Stomach (tissue), 4 donors: ENCODE measurements around the gene PPHLN1.

Experiments
- EP300 ChIP-seq: sonication (generic); formaldehyde crosslinking; IDR thresholded peaks from one replicate; pipeline ENCODE4 v1.6.1; 2017; ENCODE audit warnings: antibody characterized with exemption
- POLR2A ChIP-seq, 4 donors: fragments of 450-650 bp; IDR thresholded peaks; one replicate each; pipeline ENCODE4 v1.6.1; 2016; ENCODE audit warnings: antibody characterized with exemption in 4 of 4, control low read depth in 2 of 4, mild to moderate bottlenecking in 1 of 4, moderate library complexity in 1 of 4
- POLR2AphosphoS5 ChIP-seq, 3 donors: sonication (generic); formaldehyde crosslinking; IDR thresholded peaks; one replicate each; pipeline ENCODE4 v1.6.1; 2016; ENCODE audit warnings: antibody characterized with exemption in 3 of 3
- TF ChIP-seq, protein P1 (sequence below), 7 experiments: fragments of 450-650 bp in 4 of 7; fragments of 200-600 bp in 3 of 7; sonication (generic) in 3 of 7; IDR thresholded peaks; one replicate each; pipeline ENCODE4 v1.5.1; 2016 to 2019; ENCODE audit warnings: antibody characterized with exemption in 7 of 7, control low read depth in 2 of 7, mild to moderate bottlenecking in 1 of 7

DNA sequence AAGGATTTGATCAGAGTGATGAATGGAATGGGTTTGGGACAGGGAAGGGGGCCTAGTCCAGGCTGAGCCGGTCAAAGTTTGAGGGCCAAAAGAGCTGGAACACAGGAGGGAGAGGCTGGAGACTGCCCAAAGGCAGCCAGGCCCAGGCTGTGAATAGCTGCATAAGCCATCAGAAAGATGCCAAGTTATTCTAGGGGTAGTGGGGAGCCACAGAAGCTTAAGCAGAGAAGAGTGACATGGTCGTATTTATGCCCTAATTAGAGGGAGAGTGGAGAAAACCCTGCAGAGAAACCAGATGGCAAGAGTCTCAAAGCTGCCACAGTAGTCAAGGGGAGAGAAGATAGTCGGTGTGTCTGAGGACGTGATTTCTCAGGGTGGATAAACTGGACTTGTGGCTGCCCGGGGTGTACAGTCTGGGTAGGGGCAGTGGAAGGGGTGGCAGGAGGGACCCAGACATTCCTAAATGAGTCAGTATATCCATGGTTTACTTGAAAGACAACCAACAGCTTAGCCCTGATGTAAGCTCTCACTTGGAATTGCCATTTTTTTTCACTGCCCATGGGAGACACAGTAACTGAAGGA, 164.4 kb downstream of the PPHLN1 start:
- TF ChIP-seq, protein P1, sequence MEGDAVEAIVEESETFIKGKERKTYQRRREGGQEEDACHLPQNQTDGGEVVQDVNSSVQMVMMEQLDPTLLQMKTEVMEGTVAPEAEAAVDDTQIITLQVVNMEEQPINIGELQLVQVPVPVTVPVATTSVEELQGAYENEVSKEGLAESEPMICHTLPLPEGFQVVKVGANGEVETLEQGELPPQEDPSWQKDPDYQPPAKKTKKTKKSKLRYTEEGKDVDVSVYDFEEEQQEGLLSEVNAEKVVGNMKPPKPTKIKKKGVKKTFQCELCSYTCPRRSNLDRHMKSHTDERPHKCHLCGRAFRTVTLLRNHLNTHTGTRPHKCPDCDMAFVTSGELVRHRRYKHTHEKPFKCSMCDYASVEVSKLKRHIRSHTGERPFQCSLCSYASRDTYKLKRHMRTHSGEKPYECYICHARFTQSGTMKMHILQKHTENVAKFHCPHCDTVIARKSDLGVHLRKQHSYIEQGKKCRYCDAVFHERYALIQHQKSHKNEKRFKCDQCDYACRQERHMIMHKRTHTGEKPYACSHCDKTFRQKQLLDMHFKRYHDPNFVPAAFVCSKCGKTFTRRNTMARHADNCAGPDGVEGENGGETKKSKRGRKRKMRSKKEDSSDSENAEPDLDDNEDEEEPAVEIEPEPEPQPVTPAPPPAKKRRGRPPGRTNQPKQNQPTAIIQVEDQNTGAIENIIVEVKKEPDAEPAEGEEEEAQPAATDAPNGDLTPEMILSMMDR (IDR thresholded peaks at IDR 0.05), result no peak
- no peak for TF ChIP-seq POLR2AphosphoS5 (IDR thresholded peaks at IDR 0.05)
- no peak for TF ChIP-seq POLR2A (IDR thresholded peaks at IDR 0.05)
- no peak for TF ChIP-seq EP300
